HCT116 (cell line): ENCODE measurements around the gene CIC. TPM values are rescaled to one million over a fixed set of nuclear protein-coding genes. Genes with fewer than 3 reads are reported as not detected.
"Not testable (repeated sequence)": the region's sequence is repeated elsewhere in the genome, so short reads cannot be mapped to it uniquely, and the experiment has no call there.

Experiments
- ATAC-seq: fragments of 200-7000 bp; cut with Tn5 transposase; 2 replicates; pipeline ENCODE4 v1.9.1; 2020; ENCODE audit warnings: mild to moderate bottlenecking, moderate library complexity
- BruUV-seq: library from RNA; stranded (reverse); fragments of 400-500 nt; replicated peaks from 2 replicates; lab custom pipeline; 2021; lab: Mats Ljungman, UMichigan
- CTCF ChIA-PET: fragments of 300-600 bp; sonication (Branson Sonifier 250); formaldehyde crosslinking; loops from one replicate; lab custom pipeline; 2021; ENCODE audit warnings: antibody characterized with exemption; lab: Charles Lee
- POLR2A ChIA-PET: fragments of 300-600, 350-600 bp; sonication (Branson Sonifier 250); formaldehyde crosslinking; loops from one replicate; lab custom pipeline; 2021; ENCODE audit warnings: antibody characterized with exemption; lab: Charles Lee
- RAD21 ChIA-PET, 2 experiments: fragments of 300-600 bp; sonication (Branson Sonifier 250); formaldehyde crosslinking; loops; one replicate each; lab custom pipeline; 2023; ENCODE audit warnings: low total read pairs in 2 of 2; ENCODE audit not compliant: uncharacterized antibody in 2 of 2, unreplicated experiment in 2 of 2, low non-redundant PET in 1 of 2; lab: Charles Lee
- DNase-seq: peaks from one replicate; pipeline ENCODE4 v3.0.0-alpha.2; 2010; ENCODE audit warnings: low read depth, low spot score
- H2AFZ ChIP-seq: fragments of 200-600 bp; shearing (Covaris generic), sonication (generic); 2 replicates; pipeline ENCODE4 v1.6.1; 2017; ENCODE audit warnings: low read depth, mixed run types, mixed read lengths, antibody characterized with exemption, low read length; ENCODE audit not compliant: poor library complexity, severe bottlenecking
- H3K27ac ChIP-seq: 2 replicates; pipeline ENCODE4 v1.5.1; 2012; ENCODE audit warnings: low read depth, low read length
- H3K27me3 ChIP-seq: fragments of 200-600 bp; sonication (generic); 2 replicates; pipeline ENCODE4 v1.6.1; 2016; ENCODE audit warnings: mixed run types, low read length, mixed read lengths; ENCODE audit not compliant: insufficient read depth
- H3K36me3 ChIP-seq, 2 experiments: fragments of 200-500 bp in 1 of 2; fragments of 200-600 bp in 1 of 2; sonication (Bioruptor generic) in 1 of 2; sonication (generic) in 1 of 2; 2 replicates each; pipeline versions ENCODE4 v1.5.1 to v1.6.1; 2014 to 2016; ENCODE audit warnings: low read length in 2 of 2, inconsistent platforms in 1 of 2, mixed read lengths in 1 of 2, mixed run types in 1 of 2; ENCODE audit not compliant: insufficient read depth in 2 of 2, control insufficient read depth in 1 of 2
- H3K4me1 ChIP-seq, 2 experiments: fragments of 200-600 bp in 1 of 2; sonication (generic) in 1 of 2; 2 replicates each; pipeline versions ENCODE4 v1.5.1 to v1.6.1; 2012 to 2017; ENCODE audit warnings: low read length in 2 of 2, inconsistent platforms in 1 of 2, mild to moderate bottlenecking in 1 of 2, mixed read lengths in 1 of 2, mixed run types in 1 of 2, moderate library complexity in 1 of 2; ENCODE audit not compliant: insufficient read depth in 2 of 2, control insufficient read depth in 1 of 2
- H3K4me2 ChIP-seq: fragments of 200-600 bp; sonication (generic); 2 replicates; pipeline ENCODE4 v1.6.1; 2017; ENCODE audit warnings: mixed run types, low read length, mixed read lengths
- H3K4me3 ChIP-seq, 2 experiments: fragments of 200-600 bp in 1 of 2; sonication (generic) in 1 of 2; replicated peaks in 1 of 2; 2 replicates each; pipeline ENCODE4 v1.5.1; 2011 to 2016; ENCODE audit warnings: low read length in 2 of 2, control low read depth in 1 of 2, low read depth in 1 of 2, mild to moderate bottlenecking in 1 of 2, mixed read lengths in 1 of 2, mixed run types in 1 of 2
- H3K79me2 ChIP-seq: fragments of 200-600 bp; sonication (generic); 2 replicates; pipeline ENCODE4 v1.6.1; 2017; ENCODE audit warnings: mild to moderate bottlenecking, mixed run types, low read length, moderate library complexity, mixed read lengths; ENCODE audit not compliant: insufficient read depth
- H3K9ac ChIP-seq: fragments of 200-600 bp; sonication (generic); 2 replicates; pipeline ENCODE4 v1.6.1; 2016; ENCODE audit warnings: low read length, mixed read lengths
- H3K9me2 ChIP-seq: fragments of 200-600 bp; sonication (generic), shearing (Covaris generic); 2 replicates; pipeline ENCODE4 v1.6.1; 2017; ENCODE audit warnings: mixed run types, mild to moderate bottlenecking, moderate library complexity; ENCODE audit not compliant: insufficient read depth
- H3K9me3 ChIP-seq, 2 experiments: fragments of 200-500 bp in 1 of 2; fragments of 200-600 bp in 1 of 2; sonication (Bioruptor generic) in 1 of 2; sonication (generic) in 1 of 2; 2 replicates each; pipeline ENCODE4 v1.6.1; 2014 to 2017; ENCODE audit warnings: low read length in 2 of 2, mixed read lengths in 2 of 2, inconsistent platforms in 1 of 2, low read depth in 1 of 2, mild to moderate bottlenecking in 1 of 2, mixed run types in 1 of 2, moderate library complexity in 1 of 2; ENCODE audit not compliant: control insufficient read depth in 1 of 2, insufficient read depth in 1 of 2
- H4K20me1 ChIP-seq: fragments of 200-600 bp; sonication (generic), shearing (Covaris generic); 2 replicates; pipeline ENCODE4 v1.6.1; 2017; ENCODE audit warnings: mixed run types, mild to moderate bottlenecking, moderate library complexity; ENCODE audit not compliant: insufficient read depth
- CEBPB ChIP-seq: IDR thresholded peaks from 2 replicates; pipeline ENCODE4 v1.6.1; 2012; ENCODE audit warnings: low read depth
- EZH2 ChIP-seq: fragments of 200-600 bp; sonication (generic); IDR thresholded peaks from 2 replicates; pipeline ENCODE4 v1.6.1; 2017; ENCODE audit warnings: antibody characterized with exemption, mixed run types
- RAD21 ChIP-seq: IDR thresholded peaks from 2 replicates; pipeline ENCODE4 v1.6.1; 2012; ENCODE audit warnings: low read depth, mild to moderate bottlenecking
- TCF7L2 ChIP-seq: IDR thresholded peaks from 2 replicates; pipeline ENCODE4 v1.7.0; 2011; ENCODE audit warnings: borderline replicate concordance, inconsistent platforms; ENCODE audit not compliant: insufficient read depth, insufficient read length; ENCODE audit errors: extremely low read depth
- ZNF274 ChIP-seq: fragments of 200-500 bp; sonication (Bioruptor generic); IDR thresholded peaks from 2 replicates; pipeline ENCODE4 v1.6.1; 2014; ENCODE audit warnings: mild to moderate bottlenecking, low read depth, low read length, inconsistent platforms
- intact Hi-C: fragments of 100-400 bp; cut with micrococcal nuclease; formaldehyde crosslinking; loops from 2 replicates; pipeline ENCODE4 v1.10.0; 2022
- total RNA-seq: library from RNA; stranded (reverse); gene quantifications from one replicate; pipeline ENCODE4 v1.2.1, GENCODE V29; 2021; ENCODE audit not compliant: unreplicated experiment
- TF ChIP-seq, protein P1 (sequence below): IDR thresholded peaks from 2 replicates; pipeline ENCODE4 v1.6.1; 2012

Gene CIC
- total RNA-seq, 1 experiment from 2014 or later: 52.0 TPM

DNA sequence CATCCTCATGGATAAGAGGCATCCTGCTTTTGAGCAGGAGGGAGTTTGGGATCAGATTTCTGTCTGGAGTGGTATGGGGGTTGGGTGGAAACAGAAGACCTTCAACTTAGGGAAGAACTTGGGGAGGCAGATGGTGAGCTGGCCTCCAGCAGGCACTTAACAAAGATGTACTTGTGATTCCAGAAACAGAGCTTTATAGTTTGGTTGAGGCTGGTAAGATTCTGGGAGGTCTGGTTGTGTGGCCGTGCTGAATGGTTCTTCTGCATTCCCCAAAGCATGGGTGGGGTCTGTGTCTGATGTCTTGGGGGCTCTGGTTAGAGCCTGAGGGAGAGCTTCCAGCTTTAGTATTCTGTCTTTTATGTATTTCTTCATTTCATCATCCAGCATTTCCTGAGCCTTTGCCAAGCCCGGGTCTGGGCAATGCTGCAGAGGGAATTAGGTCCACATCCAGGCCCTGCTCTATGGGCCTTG, 61.2 kb downstream of the CIC start:
- no peak overlapping the region for H3K4me3 ChIP-seq
- no TSS peak for BruUV-seq
- ATAC-seq (no peak), DNase-seq (no peak)
- H2AFZ ChIP-seq: no peak overlapping the region
- ChIA-PET CTCF (no interaction called here), RAD21 (no interaction called here), POLR2A (no interaction called here)
- intact Hi-C loops: no loop called here
- H3K9me2 ChIP-seq: no peaks in the 10 kb centered on the region
- H3K79me2 ChIP-seq: peaks cover 17% of the 10 kb centered on the region
- TF ChIP-seq TCF7L2 (no peak), RAD21 (no peak), ZNF274 (no peak), EZH2 (no peak), CEBPB (no peak)
- TF ChIP-seq, protein P1, sequence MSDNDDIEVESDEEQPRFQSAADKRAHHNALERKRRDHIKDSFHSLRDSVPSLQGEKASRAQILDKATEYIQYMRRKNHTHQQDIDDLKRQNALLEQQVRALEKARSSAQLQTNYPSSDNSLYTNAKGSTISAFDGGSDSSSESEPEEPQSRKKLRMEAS: no peak
- H3K27ac ChIP-seq: no peak overlapping the region
- no peaks in the 10 kb centered on the region for H3K9me3 ChIP-seq
- no peak overlapping the region for H3K4me2 ChIP-seq
- no peak overlapping the region for H3K9ac ChIP-seq
- no peaks in the 10 kb centered on the region for H3K27me3 ChIP-seq
- peaks cover 10 to 13% of the 10 kb centered on the region in 2 experiments for H3K4me1 ChIP-seq
- H4K20me1 ChIP-seq: no peaks in the 10 kb centered on the region
- no peaks in the 10 kb centered on the region; a peak in 1 of 4 replicates for H3K36me3 ChIP-seq

DNA sequence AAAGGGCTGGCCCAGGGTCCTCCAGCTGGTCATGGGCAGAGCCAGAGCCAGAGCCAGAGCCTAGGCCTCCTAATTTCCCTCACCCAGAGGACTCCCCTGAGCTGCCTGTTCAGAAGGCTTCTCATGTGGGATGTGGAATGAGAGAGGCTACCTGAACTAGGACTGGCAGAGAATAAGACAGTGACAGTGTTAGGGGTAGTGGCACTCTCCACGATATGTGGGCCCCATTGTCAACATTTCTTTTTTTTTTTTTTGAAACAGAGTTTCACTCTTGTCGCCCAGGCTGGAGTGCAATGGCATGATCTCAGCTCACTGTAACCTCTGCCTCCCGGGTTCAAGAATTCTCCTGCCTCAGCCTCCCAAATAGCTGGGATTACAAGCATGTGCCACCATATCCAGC, 62.3 kb downstream of the CIC start:
- intact Hi-C loops, RAD21 ChIA-PET, POLR2A ChIA-PET: not testable (repeated sequence)

More for the DNA sequence above, 62.3 kb downstream of the CIC start:
- ATAC-seq, H2AFZ ChIP-seq, H3K27me3 ChIP-seq, H4K20me1 ChIP-seq, H3K4me3 ChIP-seq, H3K4me2 ChIP-seq, CTCF ChIA-PET, DNase-seq, H3K27ac ChIP-seq, BruUV-seq, H3K9ac ChIP-seq, H3K9me2 ChIP-seq, H3K36me3 ChIP-seq, H3K9me3 ChIP-seq: not testable (repeated sequence)
- Histone ChIP-seq H3K79me2 (peaks cover 12% of the 10 kb centered on the region), H3K4me1 (peaks cover 10% of the 10 kb centered on the region in 2 experiments)
